NAMALWA (cell line): ENCODE results near the gene UBE2D2.

ENCODE experiments used
- DNase-seq: peaks from one replicate; pipeline ENCODE4 v3.0.0-alpha.2; 2015; ENCODE audit warnings: low spot score

UBE2D2 gene

GRCh38 chr5:139660923-139661814 is 100.0 kb downstream of the UBE2D2 start:
- no peak for DNase-seq

- no peak for DNase-seq
Measured at GRCh38 chr5:139662617-139663016, 101.5 kb downstream of the UBE2D2 start.

GRCh38 chr5:139663207-139664085 is 102.3 kb downstream of the UBE2D2 start:
- DNase-seq = no peak

GRCh38 chr5:139664086-139664693 is 103.1 kb downstream of the UBE2D2 start:
- peak; percentile 75 for DNase-seq

- DNase-seq = no peak
Measured at GRCh38 chr5:139664727-139665351, 103.7 kb downstream of the UBE2D2 start.

GRCh38 chr5:139665626-139666025 is 104.5 kb downstream of the UBE2D2 start:
- DNase-seq = no peak

- no peak for DNase-seq
Measured at GRCh38 chr5:139666551-139666950, 105.4 kb downstream of the UBE2D2 start.

GRCh38 chr5:139667001-139667729 is 106.0 kb downstream of the UBE2D2 start:
- DNase-seq = peak; percentile 50

GRCh38 chr5:139667730-139668063 is 106.6 kb downstream of the UBE2D2 start:
- no peak for DNase-seq

- peak; percentile 66 for DNase-seq
Measured at GRCh38 chr5:139668064-139668880, 107.1 kb downstream of the UBE2D2 start.

GRCh38 chr5:139668924-139669661 is 108.0 kb downstream of the UBE2D2 start:
- peak; percentile 69 for DNase-seq

GRCh38 chr5:139669662-139670368 is 108.7 kb downstream of the UBE2D2 start:
- DNase-seq = no peak

GRCh38 chr5:139670369-139671095 is 109.4 kb downstream of the UBE2D2 start:
- peak; percentile 98 for DNase-seq

- DNase-seq = peak; percentile 68
Measured at GRCh38 chr5:139671096-139671841, 110.1 kb downstream of the UBE2D2 start.

GRCh38 chr5:139675213-139675612 is 114.1 kb downstream of the UBE2D2 start:
- DNase-seq = no peak

- DNase-seq = no peak
Measured at GRCh38 chr5:139675825-139676224, 114.7 kb downstream of the UBE2D2 start.

- DNase-seq = no peak
Measured at GRCh38 chr5:139676406-139676805, 115.3 kb downstream of the UBE2D2 start.
